Small intestine (tissue), 7 donors: ENCODE data around the gene LAMA3. TPM values are rescaled to one million over a fixed set of nuclear protein-coding genes. Genes with fewer than 3 reads are reported as not detected.
"Not testable (repeated sequence)": the region's sequence is repeated elsewhere in the genome, so short reads cannot be mapped to it uniquely, and the experiment has no call there.

ENCODE experiments used
- DNase-seq, 2 donors: peaks; one replicate each; pipeline versions ENCODE4 v3.0.0 to v3.0.0-alpha.2; 2013
- FAIRE-seq: peaks from 2 replicates; lab custom pipeline; 2012; peaks lifted over from hg19 to GRCh38; lab: Jason Lieb, UNC
- H3K27ac ChIP-seq, 3 donors: one replicate each; pipeline ENCODE4 v1.5.1; 2013; ENCODE audit warnings: low read length in 2 of 3, mild to moderate bottlenecking in 2 of 3, control low read depth in 1 of 3, inconsistent platforms in 1 of 3, low read depth in 1 of 3, moderate library complexity in 1 of 3
- H3K27me3 ChIP-seq, 3 donors: one replicate each; pipeline ENCODE4 v1.6.1; 2013; ENCODE audit warnings: low read length in 3 of 3, inconsistent platforms in 1 of 3; ENCODE audit not compliant: control insufficient read depth in 3 of 3, insufficient read depth in 3 of 3
- H3K36me3 ChIP-seq, 3 donors: one replicate each; pipeline ENCODE4 v1.6.1; 2013; ENCODE audit warnings: low read length in 3 of 3, inconsistent platforms in 1 of 3, low read depth in 1 of 3, mild to moderate bottlenecking in 1 of 3, moderate library complexity in 1 of 3; ENCODE audit not compliant: control insufficient read depth in 3 of 3, insufficient read depth in 2 of 3
- H3K4me1 ChIP-seq, 3 donors: one replicate each; pipeline ENCODE4 v1.6.1; 2013; ENCODE audit warnings: low read length in 2 of 3, inconsistent platforms in 1 of 3, low read depth in 1 of 3, mild to moderate bottlenecking in 1 of 3, moderate library complexity in 1 of 3; ENCODE audit not compliant: control insufficient read depth in 3 of 3, insufficient read depth in 2 of 3
- H3K4me3 ChIP-seq, 3 donors: one replicate each; pipeline ENCODE4 v1.5.1; 2013; ENCODE audit warnings: low read length in 3 of 3, control low read depth in 1 of 3, inconsistent platforms in 1 of 3, low read depth in 1 of 3, mild to moderate bottlenecking in 1 of 3, moderate library complexity in 1 of 3
- H3K9me3 ChIP-seq, 2 donors: one replicate each; pipeline ENCODE4 v1.6.1; 2013; ENCODE audit warnings: low read depth in 1 of 2, low read length in 1 of 2; ENCODE audit not compliant: control insufficient read depth in 2 of 2, insufficient read depth in 1 of 2
- WGBS, 3 donors: extraction: QIAGEN DNeasy Blood & Tissue Kit; methylation state at CpG; one replicate each; pipeline ENCODE4 v1.1.7; 2013; 5-methylcytosine and 5-hydroxymethylcytosine counted together
- polyA plus RNA-seq, 4 donors: library from polyadenylated mRNA; stranded (reverse) in 3 of 4; unstranded in 1 of 4; fragments of 200-250 nt in 3 of 4; fragments of 120-200 nt in 1 of 4; gene quantifications; one replicate each; pipeline versions ENCODE4 v1.2.1 to v1.2.3, GENCODE V29; 2013
- donor health status: healthy with polysubstance abuse.
- donor health status: control.
- donor health status: control.
- donor health status: Bipolar disorder and iron deficiency.
- donor health status: healthy.

Gene LAMA3
- polyA plus RNA-seq, 4 donors, result 9.7 to 67.4 (median 22.0) TPM

DNA sequence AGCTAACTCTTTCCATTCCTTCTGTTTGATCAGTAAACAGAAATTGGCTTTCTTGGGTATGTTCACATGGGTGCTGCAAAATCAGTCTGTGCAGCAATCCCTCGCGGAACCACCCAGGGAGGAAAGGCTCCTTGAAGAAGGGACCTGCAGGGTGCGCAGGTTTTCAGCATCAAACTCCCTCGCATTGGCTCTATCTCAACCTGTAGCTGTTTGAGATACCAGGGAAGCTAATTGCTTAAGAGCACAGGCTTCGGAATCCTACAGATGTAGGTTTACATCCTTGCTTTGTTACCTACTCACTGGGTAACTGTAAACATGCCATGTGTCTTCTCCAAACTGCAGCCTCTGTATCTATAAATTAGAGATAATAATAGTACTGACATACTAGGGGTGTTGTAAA lies 43.2 kb downstream of the LAMA3 start:
- no peak overlapping the region for H3K27ac ChIP-seq
- H3K36me3 ChIP-seq, result no peaks in the 10 kb centered on the region
- H3K27me3 ChIP-seq, result peaks cover 0 to 2% (median 0%) of the 10 kb centered on the region in 3 donors
- peaks cover 0 to 8% (median 0%) of the 10 kb centered on the region in 3 donors for H3K4me1 ChIP-seq
- H3K4me3 ChIP-seq, result no peak overlapping the region
- no peak for FAIRE-seq
- DNase-seq, result no peak
- H3K9me3 ChIP-seq, result no peaks in the 10 kb centered on the region
- 73 to 83% (median 78%) methylated on average over 5 of the region's 5 CpGs for WGBS, 3 donors

DNA sequence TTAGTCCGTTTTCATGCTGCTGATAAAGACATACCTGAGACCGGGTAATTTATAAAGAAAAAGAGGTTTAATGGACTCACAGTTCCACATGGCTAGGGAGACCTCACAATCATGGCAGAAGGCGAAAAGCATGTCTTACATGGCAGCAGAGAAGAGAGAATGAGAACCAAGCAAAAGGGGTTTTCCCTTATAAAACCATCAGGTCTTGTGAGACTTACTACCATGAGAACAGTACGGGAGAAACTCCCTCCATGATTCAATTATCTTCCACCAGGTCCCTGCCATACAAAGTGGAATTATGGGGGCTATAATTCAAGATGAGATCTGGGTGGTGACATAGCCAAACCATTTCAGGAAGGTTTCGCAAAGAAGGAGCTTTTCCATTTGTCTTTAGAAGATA lies 44.0 kb downstream of the LAMA3 start:
- H3K4me3 ChIP-seq, FAIRE-seq, H3K4me1 ChIP-seq, DNase-seq, H3K27me3 ChIP-seq, H3K27ac ChIP-seq, H3K9me3 ChIP-seq, H3K36me3 ChIP-seq: not testable (repeated sequence)
- WGBS, 3 donors, result 81 to 87% (median 83%) methylated on average over 5 of the region's 5 CpGs

DNA sequence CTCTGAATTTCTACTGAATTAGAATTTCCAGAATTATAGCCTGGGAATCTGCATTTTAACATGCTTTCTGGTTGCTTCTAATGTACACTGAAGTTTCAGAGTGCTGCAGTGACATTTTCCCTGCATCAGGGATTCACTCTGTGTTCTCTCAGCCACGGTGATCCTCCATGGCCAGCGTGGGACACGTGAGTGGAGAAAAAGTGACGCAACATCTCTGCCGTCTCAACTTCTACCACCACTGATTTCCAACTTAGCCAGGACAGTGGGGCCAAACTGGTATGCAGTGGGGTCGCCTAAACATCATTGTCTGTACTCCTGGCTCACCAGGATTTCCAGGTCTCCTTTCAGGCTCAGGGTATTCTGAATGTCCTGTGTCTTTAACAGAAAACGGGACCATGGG lies 44.6 kb downstream of the LAMA3 start:
- Histone ChIP-seq H3K4me1 (peaks cover 0 to 8% (median 0%) of the 10 kb centered on the region in 3 donors), H3K27ac (no peak overlapping the region), H3K27me3 (peaks cover 0 to 2% (median 0%) of the 10 kb centered on the region in 3 donors), H3K9me3 (no peaks in the 10 kb centered on the region), H3K4me3 (no peak overlapping the region), H3K36me3 (no peaks in the 10 kb centered on the region)
- DNase-seq (no peak), FAIRE-seq (no peak)
- 90 to 95% (median 92%) methylated on average over 7 of the region's 7 CpGs for WGBS, 3 donors

DNA sequence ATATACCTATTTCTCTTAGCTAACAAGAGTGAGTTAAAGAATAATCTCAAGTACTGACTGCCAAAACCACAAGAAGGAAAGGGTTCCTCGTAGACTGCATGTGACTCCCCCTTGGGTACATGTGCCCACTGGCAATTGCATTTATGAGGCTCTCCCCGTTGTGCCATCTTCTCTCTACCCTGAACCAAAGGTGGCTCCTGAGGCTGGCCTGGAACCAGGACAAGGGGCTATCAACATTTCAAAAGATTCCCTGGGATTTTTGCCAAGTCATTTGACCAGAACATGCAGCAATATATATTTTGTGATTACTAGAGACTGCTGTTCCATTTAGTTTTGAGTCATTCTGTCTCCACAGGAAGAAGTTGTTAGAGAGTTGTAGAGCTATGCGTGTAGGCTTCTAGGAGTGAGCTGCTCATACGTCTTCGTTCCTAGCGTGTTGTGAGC lies 45.8 kb downstream of the LAMA3 start:
- Histone ChIP-seq H3K27me3 (peaks cover 0 to 2% (median 0%) of the 10 kb centered on the region in 3 donors), H3K36me3 (no peaks in the 10 kb centered on the region), H3K4me3 (no peak overlapping the region), H3K9me3 (no peaks in the 10 kb centered on the region), H3K27ac (no peak overlapping the region), H3K4me1 (peaks cover 0 to 8% (median 0%) of the 10 kb centered on the region in 3 donors)
- FAIRE-seq (no peak), DNase-seq (no peak)
- 46 to 54% (median 47%) methylated on average over 6 of the region's 6 CpGs for WGBS, 3 donors

DNA sequence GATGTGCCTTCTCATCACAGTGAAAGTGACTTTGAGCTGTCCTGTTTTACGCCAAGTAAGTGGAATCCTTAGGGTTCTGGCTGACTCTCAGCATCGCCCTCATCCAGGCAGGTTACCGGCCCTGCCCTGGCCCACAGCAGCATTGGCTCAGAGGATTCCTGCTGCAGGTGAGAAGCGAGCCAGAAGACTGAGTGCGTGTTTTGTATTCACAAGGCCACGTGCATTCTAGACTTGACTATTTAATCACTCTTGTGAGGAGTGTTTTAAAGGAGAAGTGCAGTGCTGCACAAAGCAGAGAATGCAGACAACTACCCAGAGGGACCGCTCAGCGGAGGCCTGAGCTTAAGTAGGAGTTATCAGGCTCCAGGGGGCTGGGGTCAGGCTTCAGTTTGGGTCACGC lies 48.3 kb downstream of the LAMA3 start:
- no peak for DNase-seq
- Histone ChIP-seq H3K9me3 (no peaks in the 10 kb centered on the region), H3K27me3 (peaks cover 0 to 3% (median 0%) of the 10 kb centered on the region in 3 donors), H3K27ac (no peak overlapping the region), H3K4me3 (no peak overlapping the region), H3K4me1 (no peaks in the 10 kb centered on the region), H3K36me3 (no peaks in the 10 kb centered on the region)
- 78 to 89% (median 84%) methylated on average over 9 of the region's 9 CpGs for WGBS, 3 donors
- FAIRE-seq, result no peak

DNA sequence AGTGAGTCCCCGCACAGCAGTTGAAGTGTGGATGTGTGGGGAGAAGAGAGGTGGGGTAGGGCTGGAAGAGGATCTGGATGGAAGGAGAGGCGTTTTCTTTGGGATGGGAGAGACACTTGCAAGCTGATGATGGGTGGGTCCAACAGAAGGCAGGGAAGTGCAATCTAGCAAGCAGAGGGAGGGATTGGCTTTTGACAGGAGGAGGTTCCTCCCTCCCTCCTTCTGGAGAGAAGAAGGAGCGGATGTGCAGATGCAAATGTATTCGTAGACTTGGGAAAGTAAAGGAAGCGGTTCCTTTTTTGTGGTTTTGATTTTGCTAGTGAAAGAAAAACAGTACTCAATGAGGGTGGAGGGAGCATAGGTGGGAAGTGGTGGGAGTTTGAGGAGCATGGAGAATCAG lies 48.9 kb downstream of the LAMA3 start:
- peaks cover 0 to 3% (median 0%) of the 10 kb centered on the region in 3 donors for H3K27me3 ChIP-seq
- H3K27ac ChIP-seq, result no peak overlapping the region
- H3K4me3 ChIP-seq, result no peak overlapping the region
- H3K36me3 ChIP-seq, result no peaks in the 10 kb centered on the region
- DNase-seq, result no peak
- no peaks in the 10 kb centered on the region for H3K4me1 ChIP-seq
- WGBS, 3 donors, result 70 to 95% (median 77%) methylated on average over 5 of the region's 5 CpGs
- FAIRE-seq, result no peak
- no peaks in the 10 kb centered on the region for H3K9me3 ChIP-seq

DNA sequence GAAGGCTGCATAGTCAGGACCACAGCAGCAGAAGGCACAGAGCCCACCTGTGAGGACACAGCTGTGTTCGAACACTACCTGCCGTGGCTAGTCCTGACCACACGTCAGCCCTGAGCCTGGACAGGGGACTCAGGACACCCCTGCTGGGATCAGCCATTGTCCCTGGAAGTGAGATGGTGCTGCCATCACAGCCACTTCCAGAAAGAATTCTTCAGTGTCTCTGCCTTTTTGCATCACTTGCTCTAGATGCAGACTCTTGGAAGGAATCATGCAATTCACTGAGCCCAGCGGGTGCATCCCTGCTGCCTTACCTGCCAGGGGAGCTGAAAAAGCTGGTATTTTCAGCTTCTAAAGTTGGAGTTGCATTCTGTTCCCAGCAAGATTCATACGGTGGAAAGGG lies 49.3 kb downstream of the LAMA3 start:
- FAIRE-seq, result no peak
- H3K27me3 ChIP-seq, result peaks cover 0 to 3% (median 0%) of the 10 kb centered on the region in 3 donors
- no peaks in the 10 kb centered on the region for H3K9me3 ChIP-seq
- H3K36me3 ChIP-seq, result no peaks in the 10 kb centered on the region
- no peak overlapping the region for H3K27ac ChIP-seq
- no peak for DNase-seq
- no peak overlapping the region for H3K4me3 ChIP-seq
- 80 to 92% (median 85%) methylated on average over 5 of the region's 5 CpGs for WGBS, 3 donors
- H3K4me1 ChIP-seq, result no peaks in the 10 kb centered on the region

DNA sequence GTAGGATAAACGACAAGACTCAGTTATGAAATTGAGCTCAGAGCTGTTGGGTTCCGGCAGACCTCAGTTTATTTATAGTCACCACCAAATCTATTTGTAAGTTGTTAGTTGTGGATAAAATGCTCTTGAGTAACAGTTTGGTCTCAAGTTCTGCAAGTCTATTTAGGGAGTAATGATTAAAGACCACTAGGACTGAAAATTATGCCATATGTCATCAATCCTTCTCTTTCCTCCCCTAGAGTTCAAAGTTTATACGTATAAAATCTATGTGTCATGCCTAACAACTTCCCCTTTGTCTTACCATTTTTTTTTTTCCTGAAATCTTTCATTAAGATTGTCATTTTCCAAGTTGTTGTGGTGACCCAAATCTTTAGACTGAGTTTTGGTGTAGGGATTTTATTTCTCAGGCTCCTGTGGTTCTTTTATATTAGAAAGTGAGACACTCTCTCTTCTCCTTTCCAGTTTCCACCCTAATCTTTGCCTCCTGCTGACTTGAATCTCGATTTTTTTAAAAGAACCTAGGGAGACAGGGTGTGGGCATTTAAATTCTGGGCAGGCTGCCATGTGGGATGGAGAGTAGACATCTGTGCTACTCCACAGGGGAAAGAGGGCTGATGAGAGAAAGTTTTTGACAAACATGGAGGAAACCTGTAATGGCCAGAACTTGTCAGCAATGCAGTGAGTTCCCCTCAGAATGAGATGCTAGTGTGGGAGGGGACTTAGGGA lies 51.0 kb downstream of the LAMA3 start:
- Histone ChIP-seq H3K9me3 (no peaks in the 10 kb centered on the region), H3K4me1 (no peaks in the 10 kb centered on the region), H3K27ac (no peak overlapping the region), H3K36me3 (no peaks in the 10 kb centered on the region), H3K4me3 (no peak overlapping the region), H3K27me3 (peaks cover 0 to 3% (median 0%) of the 10 kb centered on the region in 3 donors)
- DNase-seq (no peak), FAIRE-seq (no peak)
- 41 to 46% (median 45%) methylated on average over 4 of the region's 4 CpGs for WGBS, 3 donors
